GM23338 (cell line): ENCODE results near the gene LYL1. TPM values are rescaled to one million over a fixed set of nuclear protein-coding genes. Genes with fewer than 3 reads are reported as not detected.

Source experiments
- ATAC-seq: fragments of 200-7000 bp; cut with Tn5 transposase; 3 replicates; pipeline ENCODE4 v1.9.1; 2020
- DNase-seq: peaks from one replicate; pipeline ENCODE4 v3.0.0-alpha.2; 2015; ENCODE audit warnings: low spot score
- H2AFZ ChIP-seq: fragments of 200-600 bp; sonication (generic); 2 replicates; pipeline ENCODE4 v1.8.0; 2016; ENCODE audit warnings: antibody characterized with exemption, mild to moderate bottlenecking, moderate library complexity
- H3F3A ChIP-seq: fragments of 200-600 bp; sonication (generic); replicated peaks from 2 replicates; pipeline ENCODE4 v1.8.0; 2017; ENCODE audit warnings: antibody characterized with exemption, mixed run types, low read depth
- H3K27ac ChIP-seq: fragments of 200-600 bp; sonication (generic); 2 replicates; pipeline ENCODE4 v1.6.1; 2016; ENCODE audit warnings: low read depth
- H3K27me3 ChIP-seq: fragments of 200-600 bp; sonication (generic); 2 replicates; pipeline ENCODE4 v1.8.0; 2016; ENCODE audit warnings: mild to moderate bottlenecking, mixed run types, moderate library complexity; ENCODE audit not compliant: insufficient read depth
- H3K36me3 ChIP-seq: fragments of 200-600 bp; sonication (generic); 2 replicates; pipeline ENCODE4 v1.8.0; 2016; ENCODE audit warnings: mild to moderate bottlenecking; ENCODE audit not compliant: insufficient read depth
- H3K4me1 ChIP-seq: fragments of 200-600 bp; sonication (generic); 2 replicates; pipeline ENCODE4 v1.8.0; 2016; ENCODE audit warnings: mild to moderate bottlenecking, moderate library complexity; ENCODE audit not compliant: insufficient read depth
- H3K4me2 ChIP-seq: fragments of 200-600 bp; sonication (generic); 2 replicates; pipeline ENCODE4 v1.7.1; 2017; ENCODE audit warnings: mixed run types
- H3K4me3 ChIP-seq: fragments of 200-600 bp; sonication (generic); 2 replicates; pipeline ENCODE4 v1.6.1; 2016; ENCODE audit warnings: mixed run types
- H3K79me2 ChIP-seq: fragments of 200-600 bp; sonication (generic); replicated peaks from 2 replicates; pipeline ENCODE4 v1.8.0; 2017; ENCODE audit warnings: mild to moderate bottlenecking; ENCODE audit not compliant: insufficient read depth
- H3K9me2 ChIP-seq: fragments of 200-600 bp; sonication (generic); 2 replicates; pipeline ENCODE4 v1.8.0; 2017; ENCODE audit not compliant: insufficient read depth
- H4K20me1 ChIP-seq: fragments of 200-600 bp; sonication (generic); replicated peaks from 2 replicates; pipeline ENCODE4 v1.8.0; 2017; ENCODE audit warnings: mild to moderate bottlenecking; ENCODE audit not compliant: insufficient read depth
- H3K27ac Mint-ChIP-seq: 2 replicates; pipeline ENCODE4 v1.8.0; 2020; ENCODE audit warnings: inconsistent platforms, mild to moderate bottlenecking, moderate library complexity, mixed read lengths
- H3K27me3 Mint-ChIP-seq: 3 replicates; pipeline ENCODE4 v1.8.0; 2022; ENCODE audit warnings: low read depth, mild to moderate bottlenecking, moderate library complexity, mixed read lengths, inconsistent platforms; ENCODE audit not compliant: insufficient read depth, poor library complexity
- H3K36me3 Mint-ChIP-seq: 3 replicates; pipeline ENCODE4 v1.8.0; 2021; ENCODE audit warnings: low read depth, mild to moderate bottlenecking, inconsistent platforms, moderate library complexity, mixed read lengths
- H3K4me1 Mint-ChIP-seq: 3 replicates; pipeline ENCODE4 v1.8.0; 2020; ENCODE audit warnings: mild to moderate bottlenecking, inconsistent platforms, mixed read lengths
- H3K4me3 Mint-ChIP-seq: 3 replicates; pipeline ENCODE4 v1.8.0; 2021; ENCODE audit warnings: moderate library complexity, mild to moderate bottlenecking, inconsistent platforms, mixed read lengths
- H3K9me3 Mint-ChIP-seq: 3 replicates; pipeline ENCODE4 v1.8.0; 2020; ENCODE audit warnings: moderate library complexity, mild to moderate bottlenecking, inconsistent platforms, mixed read lengths
- CREB1 ChIP-seq: fragments of 250-450 bp; sonication (Bioruptor Pico); IDR thresholded peaks from 2 replicates; pipeline ENCODE4 v1.5.0; 2020; ENCODE audit warnings: low read depth, mild to moderate bottlenecking, moderate library complexity
- EZH2 ChIP-seq: fragments of 200-600 bp; sonication (generic); IDR thresholded peaks from one replicate; pipeline ENCODE4 v1.8.0; 2017; ENCODE audit warnings: antibody characterized with exemption, mild to moderate bottlenecking, low read depth; ENCODE audit not compliant: unreplicated experiment
- EZH2phosphoT487 ChIP-seq: fragments of 200-600 bp; sonication (generic); IDR thresholded peaks from one replicate; pipeline ENCODE4 v1.8.1; 2018; ENCODE audit warnings: antibody characterized with exemption; ENCODE audit not compliant: unreplicated experiment
- JUNB ChIP-seq: IDR thresholded peaks from one replicate; pipeline ENCODE4 v1.6.1; 2016; ENCODE audit warnings: antibody characterized with exemption; ENCODE audit not compliant: unreplicated experiment
- NANOG ChIP-seq: IDR thresholded peaks from 2 replicates; pipeline ENCODE4 v1.6.1; 2016; ENCODE audit warnings: antibody characterized with exemption, borderline replicate concordance
- POLR2AphosphoS5 ChIP-seq: IDR thresholded peaks from 2 replicates; pipeline ENCODE4 v1.6.1; 2016; ENCODE audit warnings: antibody characterized with exemption, low read depth
- STAT1 ChIP-seq: IDR thresholded peaks from one replicate; pipeline ENCODE4 v1.6.1; 2016; ENCODE audit warnings: antibody characterized with exemption; ENCODE audit not compliant: unreplicated experiment
- ZNF114 ChIP-seq: fragments of 250-450 bp; sonication (Bioruptor Pico); IDR thresholded peaks from 2 replicates; pipeline ENCODE4 v1.5.0; 2020; ENCODE audit warnings: mild to moderate bottlenecking, moderate library complexity
- ZNF331 ChIP-seq: fragments of 250-450 bp; sonication (Bioruptor Pico); IDR thresholded peaks from 2 replicates; pipeline ENCODE4 v1.5.0; 2020; ENCODE audit warnings: low read depth, mild to moderate bottlenecking, moderate library complexity
- polyA plus RNA-seq: library from polyadenylated mRNA; unstranded; fragments of >200 nt; fragmentation: Nextera tagmentation; extraction: Ambion mirVana; gene quantifications from 2 replicates; pipeline ENCODE4 v1.2.1, GENCODE V29; 2016
- total RNA-seq: library from RNA; depleted of rRNA; stranded (reverse); fragments of >200 nt; shearing (Covaris generic); gene quantifications from 2 replicates; pipeline ENCODE4 v1.2.3, GENCODE V29; 2014
- TF ChIP-seq, protein P1 (sequence below): fragments of 250-450 bp; sonication (Bioruptor Pico); IDR thresholded peaks from 2 replicates; pipeline ENCODE4 v1.5.0; 2020; ENCODE audit warnings: mild to moderate bottlenecking, moderate library complexity
- TF ChIP-seq, protein P2 (sequence below), 2 experiments: fragments of 200-600 bp in 1 of 2; sonication (generic) in 1 of 2; conservative IDR thresholded peaks; 2 replicates each; pipeline versions ENCODE4 v1.5.1 to v1.6.1; 2016 to 2017; ENCODE audit warnings: antibody characterized with exemption in 2 of 2, low read depth in 2 of 2, mild to moderate bottlenecking in 2 of 2, moderate library complexity in 1 of 2
- TF ChIP-seq, protein P3 (sequence below): IDR thresholded peaks from one replicate; pipeline ENCODE4 v1.6.1; 2018; ENCODE audit warnings: antibody characterized with exemption; ENCODE audit not compliant: unreplicated experiment
- TF ChIP-seq, protein P4 (sequence below): IDR thresholded peaks from 2 replicates; pipeline ENCODE4 v1.6.1; 2016; ENCODE audit warnings: antibody characterized with exemption

The LYL1 gene
- total and polyA plus RNA-seq, 2 experiments from 2014 or later = 1.2 to 2.2 TPM

DNA sequence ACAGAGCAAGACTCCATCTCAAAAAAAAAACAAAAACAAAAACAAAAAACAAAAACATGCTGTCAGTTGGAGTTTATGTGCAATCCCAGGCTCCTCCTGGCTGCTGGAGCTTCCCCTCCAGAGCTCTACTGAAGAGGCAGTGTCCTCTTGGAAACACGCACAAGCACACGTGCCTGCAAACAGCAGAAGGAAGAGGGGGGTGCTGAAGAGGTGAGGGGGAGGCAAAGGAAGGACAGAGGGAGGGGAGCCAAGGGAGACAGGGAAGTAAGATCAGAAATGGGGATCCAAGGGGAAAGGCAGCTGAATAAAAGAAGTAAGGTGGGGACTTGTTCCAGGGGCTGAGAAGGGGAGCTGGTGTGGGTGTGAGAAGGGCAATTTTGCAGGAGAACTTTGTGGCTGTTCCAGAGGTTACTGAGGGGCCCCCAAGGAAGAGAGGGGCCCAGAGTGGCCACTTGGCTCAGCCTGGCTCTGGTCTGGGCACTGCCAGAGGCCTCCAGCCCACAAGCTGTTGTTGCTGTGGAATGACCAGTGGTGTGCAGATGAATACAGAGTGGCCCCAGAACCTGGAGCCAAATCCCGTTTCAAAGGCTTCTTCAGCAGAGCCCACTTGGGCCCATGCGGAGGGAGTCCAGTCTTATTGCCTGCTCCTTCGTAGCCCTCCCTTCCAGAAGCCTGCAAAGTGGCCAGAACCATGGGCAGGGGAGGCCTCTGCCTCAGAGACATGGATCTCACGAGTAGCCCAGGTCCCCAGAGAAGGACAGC is 34.4 kb downstream of the LYL1 start:
- H3K4me1 Mint-ChIP-seq = no peaks in the 10 kb centered on the region

More for the DNA sequence above, 34.4 kb downstream of the LYL1 start:
- TF ChIP-seq POLR2AphosphoS5 (no peak), JUNB (no peak), NANOG (no peak), CREB1 (no peak), STAT1 (no peak), ZNF331 (CRISPR knock-in tag) (no peak), EZH2phosphoT487 (no peak), EZH2 (no peak), ZNF114 (no peak)
- TF ChIP-seq, protein P1, sequence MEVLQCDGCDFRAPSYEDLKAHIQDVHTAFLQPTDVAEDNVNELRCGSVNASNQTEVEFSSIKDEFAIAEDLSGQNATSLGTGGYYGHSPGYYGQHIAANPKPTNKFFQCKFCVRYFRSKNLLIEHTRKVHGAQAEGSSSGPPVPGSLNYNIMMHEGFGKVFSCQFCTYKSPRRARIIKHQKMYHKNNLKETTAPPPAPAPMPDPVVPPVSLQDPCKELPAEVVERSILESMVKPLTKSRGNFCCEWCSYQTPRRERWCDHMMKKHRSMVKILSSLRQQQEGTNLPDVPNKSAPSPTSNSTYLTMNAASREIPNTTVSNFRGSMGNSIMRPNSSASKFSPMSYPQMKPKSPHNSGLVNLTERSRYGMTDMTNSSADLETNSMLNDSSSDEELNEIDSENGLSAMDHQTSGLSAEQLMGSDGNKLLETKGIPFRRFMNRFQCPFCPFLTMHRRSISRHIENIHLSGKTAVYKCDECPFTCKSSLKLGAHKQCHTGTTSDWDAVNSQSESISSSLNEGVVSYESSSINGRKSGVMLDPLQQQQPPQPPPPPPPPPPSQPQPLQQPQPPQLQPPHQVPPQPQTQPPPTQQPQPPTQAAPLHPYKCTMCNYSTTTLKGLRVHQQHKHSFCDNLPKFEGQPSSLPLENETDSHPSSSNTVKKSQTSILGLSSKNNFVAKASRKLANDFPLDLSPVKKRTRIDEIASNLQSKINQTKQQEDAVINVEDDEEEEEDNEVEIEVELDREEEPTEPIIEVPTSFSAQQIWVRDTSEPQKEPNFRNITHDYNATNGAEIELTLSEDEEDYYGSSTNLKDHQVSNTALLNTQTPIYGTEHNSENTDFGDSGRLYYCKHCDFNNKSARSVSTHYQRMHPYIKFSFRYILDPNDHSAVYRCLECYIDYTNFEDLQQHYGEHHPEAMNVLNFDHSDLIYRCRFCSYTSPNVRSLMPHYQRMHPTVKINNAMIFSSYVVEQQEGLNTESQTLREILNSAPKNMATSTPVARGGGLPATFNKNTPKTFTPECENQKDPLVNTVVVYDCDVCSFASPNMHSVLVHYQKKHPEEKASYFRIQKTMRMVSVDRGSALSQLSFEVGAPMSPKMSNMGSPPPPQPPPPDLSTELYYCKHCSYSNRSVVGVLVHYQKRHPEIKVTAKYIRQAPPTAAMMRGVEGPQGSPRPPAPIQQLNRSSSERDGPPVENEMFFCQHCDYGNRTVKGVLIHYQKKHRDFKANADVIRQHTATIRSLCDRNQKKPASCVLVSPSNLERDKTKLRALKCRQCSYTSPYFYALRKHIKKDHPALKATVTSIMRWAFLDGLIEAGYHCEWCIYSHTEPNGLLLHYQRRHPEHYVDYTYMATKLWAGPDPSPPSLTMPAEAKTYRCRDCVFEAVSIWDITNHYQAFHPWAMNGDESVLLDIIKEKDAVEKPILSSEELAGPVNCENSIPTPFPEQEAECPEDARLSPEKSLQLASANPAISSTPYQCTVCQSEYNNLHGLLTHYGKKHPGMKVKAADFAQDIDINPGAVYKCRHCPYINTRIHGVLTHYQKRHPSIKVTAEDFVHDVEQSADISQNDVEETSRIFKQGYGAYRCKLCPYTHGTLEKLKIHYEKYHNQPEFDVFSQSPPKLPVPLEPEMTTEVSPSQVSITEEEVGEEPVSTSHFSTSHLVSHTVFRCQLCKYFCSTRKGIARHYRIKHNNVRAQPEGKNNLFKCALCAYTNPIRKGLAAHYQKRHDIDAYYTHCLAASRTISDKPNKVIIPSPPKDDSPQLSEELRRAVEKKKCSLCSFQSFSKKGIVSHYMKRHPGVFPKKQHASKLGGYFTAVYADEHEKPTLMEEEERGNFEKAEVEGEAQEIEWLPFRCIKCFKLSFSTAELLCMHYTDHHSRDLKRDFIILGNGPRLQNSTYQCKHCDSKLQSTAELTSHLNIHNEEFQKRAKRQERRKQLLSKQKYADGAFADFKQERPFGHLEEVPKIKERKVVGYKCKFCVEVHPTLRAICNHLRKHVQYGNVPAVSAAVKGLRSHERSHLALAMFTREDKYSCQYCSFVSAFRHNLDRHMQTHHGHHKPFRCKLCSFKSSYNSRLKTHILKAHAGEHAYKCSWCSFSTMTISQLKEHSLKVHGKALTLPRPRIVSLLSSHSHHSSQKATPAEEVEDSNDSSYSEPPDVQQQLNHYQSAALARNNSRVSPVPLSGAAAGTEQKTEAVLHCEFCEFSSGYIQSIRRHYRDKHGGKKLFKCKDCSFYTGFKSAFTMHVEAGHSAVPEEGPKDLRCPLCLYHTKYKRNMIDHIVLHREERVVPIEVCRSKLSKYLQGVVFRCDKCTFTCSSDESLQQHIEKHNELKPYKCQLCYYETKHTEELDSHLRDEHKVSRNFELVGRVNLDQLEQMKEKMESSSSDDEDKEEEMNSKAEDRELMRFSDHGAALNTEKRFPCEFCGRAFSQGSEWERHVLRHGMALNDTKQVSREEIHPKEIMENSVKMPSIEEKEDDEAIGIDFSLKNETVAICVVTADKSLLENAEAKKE (CRISPR knock-in tag) = no peak
- TF ChIP-seq, protein P2, sequence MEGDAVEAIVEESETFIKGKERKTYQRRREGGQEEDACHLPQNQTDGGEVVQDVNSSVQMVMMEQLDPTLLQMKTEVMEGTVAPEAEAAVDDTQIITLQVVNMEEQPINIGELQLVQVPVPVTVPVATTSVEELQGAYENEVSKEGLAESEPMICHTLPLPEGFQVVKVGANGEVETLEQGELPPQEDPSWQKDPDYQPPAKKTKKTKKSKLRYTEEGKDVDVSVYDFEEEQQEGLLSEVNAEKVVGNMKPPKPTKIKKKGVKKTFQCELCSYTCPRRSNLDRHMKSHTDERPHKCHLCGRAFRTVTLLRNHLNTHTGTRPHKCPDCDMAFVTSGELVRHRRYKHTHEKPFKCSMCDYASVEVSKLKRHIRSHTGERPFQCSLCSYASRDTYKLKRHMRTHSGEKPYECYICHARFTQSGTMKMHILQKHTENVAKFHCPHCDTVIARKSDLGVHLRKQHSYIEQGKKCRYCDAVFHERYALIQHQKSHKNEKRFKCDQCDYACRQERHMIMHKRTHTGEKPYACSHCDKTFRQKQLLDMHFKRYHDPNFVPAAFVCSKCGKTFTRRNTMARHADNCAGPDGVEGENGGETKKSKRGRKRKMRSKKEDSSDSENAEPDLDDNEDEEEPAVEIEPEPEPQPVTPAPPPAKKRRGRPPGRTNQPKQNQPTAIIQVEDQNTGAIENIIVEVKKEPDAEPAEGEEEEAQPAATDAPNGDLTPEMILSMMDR (conservative IDR thresholded peaks at IDR 0.05; ENCODE audit: low read depth in 2 of 2) = no peak
- TF ChIP-seq, protein P3, sequence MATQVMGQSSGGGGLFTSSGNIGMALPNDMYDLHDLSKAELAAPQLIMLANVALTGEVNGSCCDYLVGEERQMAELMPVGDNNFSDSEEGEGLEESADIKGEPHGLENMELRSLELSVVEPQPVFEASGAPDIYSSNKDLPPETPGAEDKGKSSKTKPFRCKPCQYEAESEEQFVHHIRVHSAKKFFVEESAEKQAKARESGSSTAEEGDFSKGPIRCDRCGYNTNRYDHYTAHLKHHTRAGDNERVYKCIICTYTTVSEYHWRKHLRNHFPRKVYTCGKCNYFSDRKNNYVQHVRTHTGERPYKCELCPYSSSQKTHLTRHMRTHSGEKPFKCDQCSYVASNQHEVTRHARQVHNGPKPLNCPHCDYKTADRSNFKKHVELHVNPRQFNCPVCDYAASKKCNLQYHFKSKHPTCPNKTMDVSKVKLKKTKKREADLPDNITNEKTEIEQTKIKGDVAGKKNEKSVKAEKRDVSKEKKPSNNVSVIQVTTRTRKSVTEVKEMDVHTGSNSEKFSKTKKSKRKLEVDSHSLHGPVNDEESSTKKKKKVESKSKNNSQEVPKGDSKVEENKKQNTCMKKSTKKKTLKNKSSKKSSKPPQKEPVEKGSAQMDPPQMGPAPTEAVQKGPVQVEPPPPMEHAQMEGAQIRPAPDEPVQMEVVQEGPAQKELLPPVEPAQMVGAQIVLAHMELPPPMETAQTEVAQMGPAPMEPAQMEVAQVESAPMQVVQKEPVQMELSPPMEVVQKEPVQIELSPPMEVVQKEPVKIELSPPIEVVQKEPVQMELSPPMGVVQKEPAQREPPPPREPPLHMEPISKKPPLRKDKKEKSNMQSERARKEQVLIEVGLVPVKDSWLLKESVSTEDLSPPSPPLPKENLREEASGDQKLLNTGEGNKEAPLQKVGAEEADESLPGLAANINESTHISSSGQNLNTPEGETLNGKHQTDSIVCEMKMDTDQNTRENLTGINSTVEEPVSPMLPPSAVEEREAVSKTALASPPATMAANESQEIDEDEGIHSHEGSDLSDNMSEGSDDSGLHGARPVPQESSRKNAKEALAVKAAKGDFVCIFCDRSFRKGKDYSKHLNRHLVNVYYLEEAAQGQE = no peak
- TF ChIP-seq, protein P4, sequence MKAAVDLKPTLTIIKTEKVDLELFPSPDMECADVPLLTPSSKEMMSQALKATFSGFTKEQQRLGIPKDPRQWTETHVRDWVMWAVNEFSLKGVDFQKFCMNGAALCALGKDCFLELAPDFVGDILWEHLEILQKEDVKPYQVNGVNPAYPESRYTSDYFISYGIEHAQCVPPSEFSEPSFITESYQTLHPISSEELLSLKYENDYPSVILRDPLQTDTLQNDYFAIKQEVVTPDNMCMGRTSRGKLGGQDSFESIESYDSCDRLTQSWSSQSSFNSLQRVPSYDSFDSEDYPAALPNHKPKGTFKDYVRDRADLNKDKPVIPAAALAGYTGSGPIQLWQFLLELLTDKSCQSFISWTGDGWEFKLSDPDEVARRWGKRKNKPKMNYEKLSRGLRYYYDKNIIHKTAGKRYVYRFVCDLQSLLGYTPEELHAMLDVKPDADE = no peak
- Mint-ChIP-seq H3K4me3 (no peak overlapping the region), H3K27ac (no peak overlapping the region), H3K36me3 (no peaks in the 10 kb centered on the region), H3K27me3 (peaks cover 21% of the 10 kb centered on the region), H3K9me3 (no peaks in the 10 kb centered on the region)
- no peaks in the 10 kb centered on the region for H3F3A ChIP-seq
- ATAC-seq (no peak), DNase-seq (no peak)
- peaks cover 17% of the 10 kb centered on the region for H3K27me3 ChIP-seq
- H2AFZ ChIP-seq = no peak overlapping the region
- no peaks in the 10 kb centered on the region for H4K20me1 ChIP-seq
- no peaks in the 10 kb centered on the region for H3K79me2 ChIP-seq
- H3K36me3 ChIP-seq = no peaks in the 10 kb centered on the region
- no peak overlapping the region for H3K4me2 ChIP-seq
- no peaks in the 10 kb centered on the region for H3K4me1 ChIP-seq
- H3K9me2 ChIP-seq = no peaks in the 10 kb centered on the region
- no peak overlapping the region for H3K27ac ChIP-seq
- H3K4me3 ChIP-seq = no peak overlapping the region
